Measurements from ENCODE around the gene CCDC137.

- TF ChIP-seq CTCF (conservative IDR thresholded peaks at IDR 0.05 in 1 of 2, IDR thresholded peaks at IDR 0.05 in 1 of 2; ENCODE audit: extremely low read depth in 1 of 2, insufficient read depth in 1 of 2, low read depth in 1 of 2, low read length in 2 of 2) (no peak), EZH2 (IDR thresholded peaks at IDR 0.05; ENCODE audit: borderline replicate concordance, low read length) (no peak)
Observed at GRCh38 chr17:81711814-81712467, 45.4 kb downstream of the CCDC137 start, which contains the start of gene SLC25A10.

All from mammary epithelial cell (primary cell).